HepG2 (cell line): ENCODE measurements around the gene SLX4. TPM values are rescaled to one million over a fixed set of nuclear protein-coding genes. Genes with fewer than 3 reads are reported as not detected.

Experiments used
- ATM ChIP-seq: fragments of 450-650 bp; IDR thresholded peaks from 2 replicates; pipeline ENCODE4 v1.7.1; 2017; ENCODE audit warnings: mild to moderate bottlenecking, borderline replicate concordance
- CC2D1A ChIP-seq: sonication (generic); formaldehyde crosslinking; IDR thresholded peaks from 2 replicates; pipeline ENCODE4 v1.8.1; 2023; ENCODE audit warnings: mild to moderate bottlenecking, missing genetic modification reagents
- DMAP1 ChIP-seq: IDR thresholded peaks from 2 replicates; pipeline ENCODE4 v1.6.1; 2016
- ETV6 ChIP-seq: sonication (generic); formaldehyde crosslinking; conservative IDR thresholded peaks from 2 replicates; pipeline ENCODE4 v1.4.0; 2020; ENCODE audit warnings: missing genetic modification reagents
- HMGA1 ChIP-seq: sonication (generic); formaldehyde crosslinking; conservative IDR thresholded peaks from 2 replicates; pipeline ENCODE4 v1.4.0; 2020; ENCODE audit warnings: missing genetic modification reagents
- KDM3A ChIP-seq: IDR thresholded peaks from 2 replicates; pipeline ENCODE4 v1.6.1; 2018; ENCODE audit warnings: low read depth, missing compliant biosample characterization
- NFATC3 ChIP-seq: sonication (generic); formaldehyde crosslinking; IDR thresholded peaks from 2 replicates; pipeline ENCODE4 v1.5.1; 2020; ENCODE audit warnings: mild to moderate bottlenecking, missing genetic modification reagents
- NR2F2 ChIP-seq: IDR thresholded peaks from 2 replicates; pipeline ENCODE4 v1.6.1; 2012; ENCODE audit warnings: low read depth, inconsistent platforms, borderline replicate concordance
- POLR2A ChIP-seq, 2 experiments: IDR thresholded peaks; 2 replicates each; pipeline ENCODE4 v1.6.1; 2011; ENCODE audit warnings: low read depth in 2 of 2, low read length in 2 of 2, mild to moderate bottlenecking in 1 of 2, moderate library complexity in 1 of 2; ENCODE audit not compliant: insufficient read depth in 1 of 2
- REST ChIP-seq, 2 experiments: IDR thresholded peaks; 2 replicates each; pipeline ENCODE4 v1.6.1; 2011 to 2012; ENCODE audit warnings: low read length in 2 of 2, borderline replicate concordance in 1 of 2, low read depth in 1 of 2, mild to moderate bottlenecking in 1 of 2, moderate library complexity in 1 of 2
- TCF7 ChIP-seq: sonication (generic); IDR thresholded peaks from 2 replicates; pipeline ENCODE4 v1.6.1; 2016; ENCODE audit warnings: antibody characterized with exemption, low read depth
- TRIM24 ChIP-seq: sonication (generic); formaldehyde crosslinking; IDR thresholded peaks from 2 replicates; pipeline ENCODE4 v1.8.0; 2022; ENCODE audit warnings: mild to moderate bottlenecking, missing genetic modification reagents
- ZEB1 ChIP-seq: IDR thresholded peaks from 2 replicates; pipeline ENCODE4 v1.6.1; 2012; ENCODE audit warnings: mild to moderate bottlenecking, low read depth, inconsistent platforms; ENCODE audit not compliant: insufficient replicate concordance
- ZFP36L2 ChIP-seq: sonication (generic); formaldehyde crosslinking; IDR thresholded peaks from 2 replicates; pipeline ENCODE4 v1.4.0; 2020; ENCODE audit warnings: missing genetic modification reagents
- ZFP91 ChIP-seq: sonication (generic); formaldehyde crosslinking; IDR thresholded peaks from 2 replicates; pipeline ENCODE4 v1.9.0; 2022; ENCODE audit warnings: missing genetic modification reagents, mild to moderate bottlenecking, borderline replicate concordance
- ZHX1 ChIP-seq: sonication (generic); formaldehyde crosslinking; IDR thresholded peaks from 2 replicates; pipeline ENCODE4 v1.8.1; 2022; ENCODE audit warnings: low read depth, mild to moderate bottlenecking, missing genetic modification reagents
- ZNF619 ChIP-seq: sonication (generic); formaldehyde crosslinking; IDR thresholded peaks from 2 replicates; pipeline ENCODE4 v1.4.0; 2020; ENCODE audit warnings: mild to moderate bottlenecking, missing genetic modification reagents
- ZNF652 ChIP-seq: IDR thresholded peaks from 2 replicates; pipeline ENCODE4 v1.6.1; 2016; ENCODE audit warnings: low read depth, borderline replicate concordance
- ZNF691 ChIP-seq: sonication (generic); formaldehyde crosslinking; IDR thresholded peaks from 2 replicates; pipeline ENCODE4 v1.4.0; 2020; ENCODE audit warnings: missing genetic modification reagents, low read depth, mild to moderate bottlenecking, borderline replicate concordance
- ZNF75D ChIP-seq: sonication (generic); formaldehyde crosslinking; IDR thresholded peaks from 2 replicates; pipeline ENCODE4 v1.8.1; 2023; ENCODE audit warnings: missing genetic modification reagents, mild to moderate bottlenecking, borderline replicate concordance
- ZNF773 ChIP-seq: sonication (generic); formaldehyde crosslinking; IDR thresholded peaks from 2 replicates; pipeline ENCODE4 v1.4.0; 2020; ENCODE audit warnings: missing genetic modification reagents, borderline replicate concordance
- ZNF792 ChIP-seq: IDR thresholded peaks from 2 replicates; pipeline ENCODE4 v1.6.1; 2016
- polyA plus RNA-seq, 8 experiments: library from polyadenylated mRNA; depleted of rRNA in 3 of 8; stranded (reverse) in 7 of 8; unstranded in 1 of 8; fragments of >200 nt; fragmentation: Illumina TruSeq in 4 of 8; extraction: Trizol in 4 of 8; gene quantifications; 2 replicates each; pipeline versions ENCODE4 v1.2.1 to v1.2.3, GENCODE V29; 2011 to 2016; ENCODE audit warnings: low read depth in 4 of 8, missing spikeins in 1 of 8, mixed read lengths in 1 of 8; ENCODE audit not compliant: insufficient read depth in 1 of 8
- total RNA-seq, 5 experiments: library from RNA; depleted of rRNA; stranded (reverse); fragments of >200 nt; fragmentation: Illumina TruSeq; extraction: Trizol; gene quantifications; 2 replicates each; pipeline ENCODE4 v1.2.3, GENCODE V29; 2016; ENCODE audit warnings: low read depth in 1 of 5

Gene SLX4
- total and polyA plus RNA-seq, 2 of the 13 experiments (the other 11 are each of a cell fraction or from before 2014, with no cell fraction given), result 1.1 to 3.6 TPM

GRCh38 chr16:3640632-3641501 lies 29.5 kb upstream of the SLX4 start (continued):
- peak; percentile 40; the same call in 1 of the 2 replicates for TF ChIP-seq ZFP91 (CRISPR knock-in tag)
- TF ChIP-seq NFATC3 (CRISPR knock-in tag), result no peak
- TF ChIP-seq ZEB1, result no peak
- no peak for TF ChIP-seq ZHX1 (CRISPR knock-in tag)
- no peak for TF ChIP-seq ZNF652 (CRISPR knock-in tag)
- no peak for TF ChIP-seq TCF7
- 0 out of 2 replicates have a peak, but pooled peaks have one; percentile 10 for TF ChIP-seq ZNF619
- no peak for TF ChIP-seq CC2D1A (CRISPR knock-in tag)
- TF ChIP-seq DMAP1 (CRISPR knock-in tag), result no peak
- TF ChIP-seq ETV6 (CRISPR knock-in tag), result no peak
- 0 out of 2 replicates have a peak, but pooled peaks have one; percentile 7 for TF ChIP-seq ZNF792 (CRISPR knock-in tag)
- TF ChIP-seq ZFP36L2 (CRISPR knock-in tag), result no peak
- TF ChIP-seq NR2F2, result no peak
- TF ChIP-seq ZNF691 (CRISPR knock-in tag), result no peak
- no peak for TF ChIP-seq REST (IDR thresholded peaks at IDR 0.05; ENCODE audit: borderline replicate concordance in 1 of 2, low read depth in 1 of 2, low read length in 2 of 2)
- TF ChIP-seq POLR2A (IDR thresholded peaks at IDR 0.05; ENCODE audit: insufficient read depth in 1 of 2, low read depth in 2 of 2, low read length in 2 of 2), result no peak
- no peak for TF ChIP-seq TRIM24 (CRISPR knock-in tag)
- no peak for TF ChIP-seq HMGA1 (CRISPR knock-in tag)
- no peak for TF ChIP-seq KDM3A (CRISPR knock-in tag)
- TF ChIP-seq ATM, result no peak
- no peak for TF ChIP-seq ZNF75D (CRISPR knock-in tag)
- no peak for TF ChIP-seq ZNF773 (CRISPR knock-in tag)
